ENCODE results near the gene DYNC2I2. TPM values are rescaled to one million over a fixed set of nuclear protein-coding genes. Genes with fewer than 3 reads are reported as not detected.

Gene DYNC2I2
- total RNA-seq, 2 donors from 2014 or later, result 66.1 to 80.1 TPM

GRCh38 chr9:128634111-128634510 is 22.5 kb downstream of the DYNC2I2 start:
- Histone ChIP-seq H3K36me3 (peaks cover 14 to 22% of the 10 kb centered on the region in 2 donors), H3K9me3 (no peaks in the 10 kb centered on the region), H3K27me3 (replicated peaks; ENCODE audit: insufficient read depth) (no peaks in the 10 kb centered on the region), H3K4me3 (no peak overlapping the region), H3K4me1 (replicated peaks) (peaks cover 10% of the 10 kb centered on the region), H3K27ac (no peak overlapping the region)
- no peak for TF ChIP-seq POLR2AphosphoS5 (IDR thresholded peaks at IDR 0.05)
- no peak for TF ChIP-seq POLR2A (IDR thresholded peaks at IDR 0.05)
- 92% methylated on average over 10 of the region's 10 CpGs for WGBS
- no peak for DNase-seq (ENCODE audit: low spot score)
- intact Hi-C loops (cut with DNase I), result no loop called here

- Histone ChIP-seq H3K27ac (no peak overlapping the region), H3K9me3 (no peaks in the 10 kb centered on the region), H3K4me3 (no peak overlapping the region), H3K36me3 (peaks cover 14 to 22% of the 10 kb centered on the region in 2 donors), H3K4me1 (replicated peaks) (peaks cover 10% of the 10 kb centered on the region), H3K27me3 (replicated peaks; ENCODE audit: insufficient read depth) (no peaks in the 10 kb centered on the region)
- TF ChIP-seq POLR2AphosphoS5 (IDR thresholded peaks at IDR 0.05), result no peak
- TF ChIP-seq POLR2A (IDR thresholded peaks at IDR 0.05), result no peak
- no peak for TF ChIP-seq CTCF (IDR thresholded peaks at IDR 0.05)
- intact Hi-C loops (cut with DNase I), result no loop called here
- DNase-seq (ENCODE audit: low spot score), result no peak
- 83% methylated on average over 11 of the region's 11 CpGs for WGBS
Observed at GRCh38 chr9:128633601-128634000, 23.0 kb downstream of the DYNC2I2 start.

GRCh38 chr9:128633057-128633456 is 23.6 kb downstream of the DYNC2I2 start:
- no peak for DNase-seq (ENCODE audit: low spot score)
- 95% methylated on average over 21 of the region's 21 CpGs for WGBS
- intact Hi-C loops (cut with DNase I), result no loop called here
- H3K27ac ChIP-seq, result no peak overlapping the region
- peaks cover 19 to 22% of the 10 kb centered on the region in 2 donors for H3K36me3 ChIP-seq
- TF ChIP-seq CTCF (IDR thresholded peaks at IDR 0.05) (no peak), POLR2AphosphoS5 (IDR thresholded peaks at IDR 0.05) (no peak), POLR2A (IDR thresholded peaks at IDR 0.05) (no peak)
- peaks cover 10% of the 10 kb centered on the region for H3K4me1 ChIP-seq (replicated peaks)
- no peaks in the 10 kb centered on the region for H3K27me3 ChIP-seq (replicated peaks; ENCODE audit: insufficient read depth)
- H3K9me3 ChIP-seq, result no peaks in the 10 kb centered on the region
- no peak overlapping the region for H3K4me3 ChIP-seq

GRCh38 chr9:128632486-128632885 is 24.2 kb downstream of the DYNC2I2 start:
- intact Hi-C loops (cut with DNase I), result no loop called here

GRCh38 chr9:128632066-128632465 is 24.6 kb downstream of the DYNC2I2 start:
- no peak overlapping the region for H3K4me3 ChIP-seq
- no peak for DNase-seq (ENCODE audit: low spot score)
- peaks cover 19 to 29% of the 10 kb centered on the region in 2 donors for H3K36me3 ChIP-seq
- no peaks in the 10 kb centered on the region for H3K27me3 ChIP-seq (replicated peaks; ENCODE audit: insufficient read depth)
- peaks cover 10% of the 10 kb centered on the region for H3K4me1 ChIP-seq (replicated peaks)
- no peak for TF ChIP-seq POLR2A (IDR thresholded peaks at IDR 0.05)
- no peak for TF ChIP-seq POLR2AphosphoS5 (IDR thresholded peaks at IDR 0.05)
- no peak for TF ChIP-seq CTCF (IDR thresholded peaks at IDR 0.05)
- intact Hi-C loops (cut with DNase I), result no loop called here
- 85% methylated on average over 10 of the region's 10 CpGs for whole genome bisulfite sequencing
- H3K9me3 ChIP-seq, result no peaks in the 10 kb centered on the region
- H3K27ac ChIP-seq, result no peak overlapping the region

More at GRCh38 chr9:128632486-128632885, 24.2 kb downstream of the DYNC2I2 start:
- no peak for DNase-seq (ENCODE audit: low spot score)
- Histone ChIP-seq H3K27me3 (replicated peaks; ENCODE audit: insufficient read depth) (no peaks in the 10 kb centered on the region), H3K36me3 (peaks cover 19 to 25% of the 10 kb centered on the region in 2 donors), H3K4me3 (no peak overlapping the region), H3K9me3 (no peaks in the 10 kb centered on the region), H3K27ac (no peak overlapping the region), H3K4me1 (replicated peaks) (peaks cover 10% of the 10 kb centered on the region)
- TF ChIP-seq POLR2A (IDR thresholded peaks at IDR 0.05), result no peak
- WGBS, result 90% methylated on average over 14 of the region's 14 CpGs

GRCh38 chr9:128631636-128632035 is 25.0 kb downstream of the DYNC2I2 start:
- H3K36me3 ChIP-seq, result peaks cover 19 to 31% of the 10 kb centered on the region in 2 donors
- no peak for TF ChIP-seq POLR2A (IDR thresholded peaks at IDR 0.05)
- TF ChIP-seq POLR2AphosphoS5 (IDR thresholded peaks at IDR 0.05), result no peak
- no peak for TF ChIP-seq CTCF (IDR thresholded peaks at IDR 0.05)
- WGBS, result 92% methylated on average over 9 of the region's 9 CpGs
- DNase-seq (ENCODE audit: low spot score), result no peak
- H3K27ac ChIP-seq, result no peak overlapping the region
- no peak overlapping the region for H3K4me3 ChIP-seq
- no peaks in the 10 kb centered on the region for H3K9me3 ChIP-seq
- H3K4me1 ChIP-seq (replicated peaks), result peaks cover 10% of the 10 kb centered on the region
- no peaks in the 10 kb centered on the region for H3K27me3 ChIP-seq (replicated peaks; ENCODE audit: insufficient read depth)
- intact Hi-C loops (cut with DNase I), result no loop called here

All from prostate gland (tissue), 2 donors.